Vagina (tissue), 2 donors: ENCODE results near the gene TGIF1. TPM values are rescaled to one million over a fixed set of nuclear protein-coding genes. Genes with fewer than 3 reads are reported as not detected.

Experiments
- DNase-seq, 2 donors: peaks; one replicate each; pipeline ENCODE4 v3.0.0-alpha.2; 2017; ENCODE audit errors: extremely low spot score in 2 of 2
- H3K27ac ChIP-seq: fragments of 200-600 bp; sonication (generic); one replicate; pipeline ENCODE4 v1.5.1; 2019
- H3K27me3 ChIP-seq: fragments of 200-600 bp; sonication (generic); one replicate; pipeline ENCODE4 v1.5.1; 2019
- H3K36me3 ChIP-seq, 2 donors: fragments of 200-600 bp; sonication (generic); one replicate each; pipeline ENCODE4 v1.5.1; 2017 to 2019
- H3K4me1 ChIP-seq: fragments of 200-600 bp; sonication (generic); one replicate; pipeline ENCODE4 v1.5.1; 2019
- H3K4me3 ChIP-seq, 2 donors: fragments of 200-600 bp; sonication (generic); 1 replicate in 1 of 2; 2 replicates in 1 of 2; pipeline ENCODE4 v1.5.1; 2016 to 2019
- H3K9me3 ChIP-seq: fragments of 200-600 bp; sonication (generic); one replicate; pipeline ENCODE4 v1.5.1; 2019
- CTCF ChIP-seq, 3 experiments: fragments of 450-650 bp in 2 of 3; fragments of 200-600 bp in 1 of 3; sonication (generic) in 1 of 3; IDR thresholded peaks; one replicate each; pipeline ENCODE4 v1.5.1; 2017 to 2019; ENCODE audit warnings: antibody characterized with exemption in 3 of 3, mild to moderate bottlenecking in 2 of 3, moderate library complexity in 2 of 3
- POLR2A ChIP-seq, 2 donors: fragments of 450-650 bp; IDR thresholded peaks; one replicate each; pipeline ENCODE4 v1.6.1; 2017; ENCODE audit warnings: antibody characterized with exemption in 2 of 2, mild to moderate bottlenecking in 2 of 2, moderate library complexity in 2 of 2
- POLR2AphosphoS5 ChIP-seq, 2 donors: sonication (generic); formaldehyde crosslinking; IDR thresholded peaks; one replicate each; pipeline ENCODE4 v1.9.0; 2017; ENCODE audit warnings: antibody characterized with exemption in 2 of 2, mild to moderate bottlenecking in 2 of 2, low read depth in 1 of 2; ENCODE audit not compliant: insufficient read depth in 1 of 2
- intact Hi-C: fragments of 100-400 bp; cut with DNase I; formaldehyde crosslinking; loops from one replicate; pipeline ENCODE4 v1.15.1; 2023
- total RNA-seq: library from RNA; depleted of rRNA; stranded (reverse); fragments of >200 nt; gene quantifications from one replicate; pipeline ENCODE4 v1.2.3, GENCODE V29; 2016

The TGIF1 gene
- total RNA-seq, 1 donor from 2014 or later = 60.9 TPM

- TF ChIP-seq POLR2A (IDR thresholded peaks at IDR 0.05) = no peak
- TF ChIP-seq POLR2AphosphoS5 (IDR thresholded peaks at IDR 0.05; ENCODE audit: insufficient read depth in 1 of 2, low read depth in 1 of 2) = no peak
- TF ChIP-seq CTCF (IDR thresholded peaks at IDR 0.05) = no peak
- no peak overlapping the region for H3K4me3 ChIP-seq
- H3K27me3 ChIP-seq = no peaks in the 10 kb centered on the region
- H3K36me3 ChIP-seq = no peaks in the 10 kb centered on the region
- H3K27ac ChIP-seq = no peak overlapping the region
- intact Hi-C loops = no loop called here
- no peak for DNase-seq
- no peaks in the 10 kb centered on the region for H3K4me1 ChIP-seq
- no peaks in the 10 kb centered on the region for H3K9me3 ChIP-seq
These were observed 39.5 kb downstream of the TGIF1 start for GRCh38 chr18:3489462-3489861.

- Histone ChIP-seq H3K4me3 (no peak overlapping the region), H3K4me1 (no peaks in the 10 kb centered on the region), H3K36me3 (no peaks in the 10 kb centered on the region), H3K9me3 (no peaks in the 10 kb centered on the region), H3K27me3 (no peaks in the 10 kb centered on the region), H3K27ac (no peak overlapping the region)
- no peak for DNase-seq
- TF ChIP-seq POLR2AphosphoS5 (IDR thresholded peaks at IDR 0.05; ENCODE audit: insufficient read depth in 1 of 2, low read depth in 1 of 2) (no peak), CTCF (IDR thresholded peaks at IDR 0.05) (no peak), POLR2A (IDR thresholded peaks at IDR 0.05) (no peak)
- intact Hi-C loops = no loop called here
These were observed 42.1 kb downstream of the TGIF1 start for GRCh38 chr18:3491981-3492555.

GRCh38 chr18:3492721-3493120 lies 42.7 kb downstream of the TGIF1 start:
- TF ChIP-seq POLR2A (IDR thresholded peaks at IDR 0.05) (no peak), POLR2AphosphoS5 (IDR thresholded peaks at IDR 0.05; ENCODE audit: insufficient read depth in 1 of 2, low read depth in 1 of 2) (no peak), CTCF (IDR thresholded peaks at IDR 0.05) (no peak)
- H3K4me1 ChIP-seq = no peaks in the 10 kb centered on the region
- intact Hi-C loops = no loop called here
- H3K27ac ChIP-seq = no peak overlapping the region
- no peak overlapping the region for H3K4me3 ChIP-seq
- no peak for DNase-seq
- no peaks in the 10 kb centered on the region for H3K9me3 ChIP-seq
- no peaks in the 10 kb centered on the region for H3K36me3 ChIP-seq
- H3K27me3 ChIP-seq = no peaks in the 10 kb centered on the region

- Histone ChIP-seq H3K9me3 (no peaks in the 10 kb centered on the region), H3K36me3 (no peaks in the 10 kb centered on the region), H3K4me3 (no peak overlapping the region), H3K4me1 (peaks cover 1% of the 10 kb centered on the region), H3K27ac (no peak overlapping the region), H3K27me3 (no peaks in the 10 kb centered on the region)
- no peak for TF ChIP-seq CTCF (IDR thresholded peaks at IDR 0.05)
- TF ChIP-seq POLR2A (IDR thresholded peaks at IDR 0.05) = no peak
- no peak for TF ChIP-seq POLR2AphosphoS5 (IDR thresholded peaks at IDR 0.05; ENCODE audit: insufficient read depth in 1 of 2, low read depth in 1 of 2)
- DNase-seq = no peak
- intact Hi-C loops = no loop called here
These were observed 43.7 kb downstream of the TGIF1 start for GRCh38 chr18:3493501-3494244.

GRCh38 chr18:3494245-3494526 lies 44.2 kb downstream of the TGIF1 start:
- intact Hi-C loops = no loop called here
- no peak for TF ChIP-seq POLR2A (IDR thresholded peaks at IDR 0.05)
- no peak for TF ChIP-seq CTCF (IDR thresholded peaks at IDR 0.05)
- TF ChIP-seq POLR2AphosphoS5 (IDR thresholded peaks at IDR 0.05; ENCODE audit: insufficient read depth in 1 of 2, low read depth in 1 of 2) = no peak
- Histone ChIP-seq H3K36me3 (no peaks in the 10 kb centered on the region), H3K9me3 (no peaks in the 10 kb centered on the region), H3K27me3 (no peaks in the 10 kb centered on the region), H3K4me3 (no peak overlapping the region), H3K27ac (no peak overlapping the region), H3K4me1 (peaks cover 6% of the 10 kb centered on the region)
- DNase-seq = no peak
